ENCODE measurements around the gene TMEM208.

TMEM208 gene

DNA sequence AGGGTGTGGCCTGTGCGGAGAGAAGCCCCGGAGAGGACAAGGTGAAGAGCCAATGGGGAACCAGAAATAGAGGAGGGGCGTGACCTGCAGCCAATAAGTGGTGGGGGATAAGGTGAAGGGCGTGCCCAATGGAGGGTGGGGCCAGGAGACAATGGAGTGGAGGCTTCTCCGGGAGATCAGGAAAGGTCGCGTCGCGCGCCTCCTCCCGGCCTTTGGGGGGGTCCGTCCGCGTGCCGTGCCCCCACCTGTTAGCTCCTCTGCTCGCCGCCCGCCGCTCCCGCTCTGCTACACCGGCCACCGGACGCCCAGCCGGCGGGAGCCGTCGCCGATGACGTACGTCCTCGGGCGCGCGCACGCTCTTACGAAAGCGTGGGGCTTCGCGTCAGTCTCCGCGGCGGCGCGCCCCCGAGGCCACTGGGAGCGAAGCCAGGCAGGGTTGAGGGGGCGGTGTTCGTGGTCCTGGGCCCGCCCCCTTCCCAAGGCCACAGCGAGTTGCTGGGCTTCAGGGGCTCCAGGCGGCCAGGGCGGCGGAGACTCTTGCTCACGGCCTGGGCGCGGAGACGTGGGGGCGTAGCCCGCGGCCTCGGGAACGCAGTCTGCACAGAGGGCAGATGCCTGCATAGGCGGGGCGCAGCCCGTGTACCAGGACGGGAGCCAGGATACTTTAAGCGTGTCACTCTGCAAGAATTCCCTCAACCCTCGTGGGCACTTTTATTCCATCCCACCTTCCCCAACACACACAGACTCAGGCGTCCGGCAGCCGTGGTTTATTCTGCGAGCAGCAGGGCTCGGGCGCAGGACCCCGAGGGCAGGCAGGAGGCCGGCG, 43.1 kb upstream of the TMEM208 start, which contains the start of gene MATCAP1:
TSS of gene MATCAP1 (minus strand) at position 337 of the 826 bp plus-strand sequence. CDS start 3,353 bp downstream, outside the sequence.
- peaks cover 20 to 66% (median 42%) of the 10 kb centered on the region in 11 experiments; a peak in 21 of 22 replicates for H4K20me1 ChIP-seq
- peak within 1 kb of the TSS; percentile 61 to 80 (median 71) for H3K4me3 ChIP-seq
- H3K9ac ChIP-seq = peak within 1 kb of the TSS; percentile 84 to 93 (median 89)
- H3K36me3 ChIP-seq = peaks cover 0 to 11% (median 0%) of the 10 kb centered on the region in 11 experiments; a peak in 5 of 22 replicates
- peak within 1 kb of the TSS; percentile 94 to 100 (median 99) for H3K4me2 ChIP-seq
- TF ChIP-seq Cebpa-rat (IDR thresholded peaks at IDR 0.05) = peak in 4 of 11 experiments; percentile 18 to 55 (median 30); a peak in 3 of 22 replicates
- peaks cover 11 to 32% (median 24%) of the 10 kb centered on the region in 11 experiments for H3K27me3 ChIP-seq
- no peaks in the 10 kb centered on the region for H3K9me3 ChIP-seq (replicated peaks in 1 of 11)
- peaks cover 46 to 62% (median 57%) of the 10 kb centered on the region in 10 experiments for H3K4me1 ChIP-seq
- peak within 1 kb of the TSS; percentile 77 to 95 (median 91) for H3K27ac ChIP-seq

DNA sequence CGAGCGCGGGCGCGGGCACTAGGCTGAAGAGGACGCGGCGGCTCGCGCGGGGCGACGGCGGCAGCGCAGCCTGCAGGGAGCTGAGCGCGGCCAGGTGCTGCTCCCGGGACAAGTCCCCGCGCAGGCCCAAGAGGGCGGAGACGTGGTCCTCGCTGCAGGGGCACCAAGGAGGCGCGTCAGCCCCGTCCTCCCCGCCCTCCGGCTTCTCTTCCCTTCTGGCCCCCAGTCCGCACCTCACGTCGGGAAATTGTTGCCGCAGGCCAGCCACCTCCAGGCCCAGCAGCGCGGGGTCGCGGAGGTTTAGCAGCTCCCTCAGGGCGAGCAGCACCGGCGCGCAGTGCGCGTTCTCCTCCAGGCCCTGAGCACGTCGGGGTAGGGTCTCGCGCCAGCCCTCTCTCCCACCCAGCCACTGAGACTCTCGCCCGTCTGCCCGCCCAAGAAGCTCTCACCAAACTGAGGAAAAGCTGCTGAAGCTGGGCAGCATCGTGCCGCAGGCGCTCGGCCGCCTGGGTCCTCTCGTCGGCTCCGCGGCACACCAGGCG, 42.4 kb upstream of the TMEM208 start:
- peak overlapping the region; percentile 84 to 93 (median 89); a peak in 20 of 22 replicates for H3K9ac ChIP-seq
- peak overlapping the region; percentile 94 to 100 (median 99) for H3K4me2 ChIP-seq

DNA sequence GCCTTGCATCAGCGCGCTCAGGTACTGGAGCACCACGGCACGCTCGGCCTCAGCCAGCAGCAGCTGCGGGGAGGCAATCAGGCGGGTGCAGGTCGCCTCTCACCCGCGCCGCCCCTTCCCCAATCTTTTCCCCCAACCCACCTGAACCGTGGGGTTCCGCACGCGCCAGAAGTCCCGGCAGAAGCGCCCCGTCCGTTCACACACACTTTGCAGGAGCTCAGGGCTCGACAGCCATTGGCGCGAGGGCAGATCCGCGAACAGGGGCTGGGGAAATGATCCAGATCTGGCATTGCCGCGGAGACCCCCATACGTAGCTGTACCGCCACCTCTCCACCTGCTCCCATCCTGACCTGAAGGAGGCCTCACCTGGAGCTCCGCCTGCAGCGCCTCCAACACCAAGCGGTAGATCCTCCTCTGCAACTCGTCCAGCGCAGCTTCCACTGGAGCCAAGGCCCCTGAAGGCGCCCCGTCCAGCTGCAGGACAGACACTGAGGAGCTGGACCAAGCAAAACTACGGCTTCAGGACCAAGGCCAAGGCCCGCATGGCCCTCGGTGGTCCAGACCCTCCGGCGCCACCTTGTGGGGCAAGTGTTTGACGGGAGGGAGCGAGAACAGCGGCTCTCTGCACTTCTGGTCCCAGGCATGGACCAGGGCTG, 41.8 kb upstream of the TMEM208 start:
- Histone ChIP-seq H3K36me3 (peaks cover 0 to 9% (median 0%) of the 10 kb centered on the region in 11 experiments; a peak in 4 of 22 replicates), H3K4me3 (peak overlapping the region; percentile 61 to 80 (median 71); a peak in 15 of 20 replicates), H3K4me2 (peak overlapping the region; percentile 94 to 100 (median 99)), H3K9me3 (replicated peaks in 1 of 11) (no peaks in the 10 kb centered on the region), H3K4me1 (peaks cover 46 to 58% (median 55%) of the 10 kb centered on the region in 10 experiments), H3K27ac (no peak overlapping the region), H3K27me3 (peaks cover 9 to 27% (median 18%) of the 10 kb centered on the region in 11 experiments), H4K20me1 (peaks cover 7 to 53% (median 29%) of the 10 kb centered on the region in 11 experiments; a peak in 20 of 22 replicates), H3K9ac (peak overlapping the region in 1 of 11 experiments; percentile 90; a peak in 1 of 22 replicates)
- no peak for TF ChIP-seq Cebpa-rat (IDR thresholded peaks at IDR 0.05)

More for the DNA sequence above, 42.4 kb upstream of the TMEM208 start:
- peaks cover 0 to 11% (median 0%) of the 10 kb centered on the region in 11 experiments; a peak in 5 of 22 replicates for H3K36me3 ChIP-seq
- H3K27ac ChIP-seq = no peak overlapping the region
- H3K4me1 ChIP-seq = peaks cover 46 to 56% (median 54%) of the 10 kb centered on the region in 10 experiments
- TF ChIP-seq Cebpa-rat (IDR thresholded peaks at IDR 0.05) = no peak
- peaks cover 13 to 59% (median 35%) of the 10 kb centered on the region in 11 experiments; a peak in 21 of 22 replicates for H4K20me1 ChIP-seq
- H3K4me3 ChIP-seq = peak overlapping the region; percentile 61 to 80 (median 71)
- no peaks in the 10 kb centered on the region for H3K9me3 ChIP-seq (replicated peaks in 1 of 11)
- peaks cover 9 to 27% (median 18%) of the 10 kb centered on the region in 11 experiments for H3K27me3 ChIP-seq

DNA sequence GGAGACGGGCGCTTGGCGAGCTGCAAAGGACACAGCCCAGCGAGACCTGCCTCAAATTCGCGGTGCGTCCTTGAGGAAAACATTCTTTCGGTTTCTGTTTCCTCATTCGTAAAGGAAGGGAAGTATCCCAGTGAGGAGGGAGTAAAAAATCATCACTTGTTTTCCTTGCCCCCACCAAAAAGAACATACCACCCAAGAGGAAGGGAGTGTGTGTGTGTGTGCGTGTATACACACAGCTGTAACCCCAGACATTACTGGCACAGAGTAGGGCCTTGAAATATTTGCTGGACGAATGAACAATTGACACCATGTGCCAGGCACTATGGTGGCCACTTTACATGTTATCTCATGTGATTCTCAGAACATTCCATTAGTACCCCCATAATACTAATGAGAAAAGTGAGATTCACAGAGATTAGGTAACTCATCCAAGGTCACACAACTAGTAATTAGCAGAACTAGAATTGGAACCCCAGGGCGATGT, 41.2 kb upstream of the TMEM208 start:
- H3K4me1 ChIP-seq = peaks cover 45 to 58% (median 55%) of the 10 kb centered on the region in 10 experiments
- no peak for TF ChIP-seq Cebpa-rat (IDR thresholded peaks at IDR 0.05)
- no peak overlapping the region; a peak in 1 of 20 replicates for H3K4me3 ChIP-seq
- H3K4me2 ChIP-seq = peak overlapping the region; percentile 8 to 100 (median 94); a peak in 14 of 22 replicates
- no peaks in the 10 kb centered on the region for H3K9me3 ChIP-seq (replicated peaks in 1 of 11)
- peaks cover 0 to 5% (median 0%) of the 10 kb centered on the region in 11 experiments; a peak in 2 of 22 replicates for H3K36me3 ChIP-seq
- peaks cover 4 to 48% (median 24%) of the 10 kb centered on the region in 11 experiments; a peak in 19 of 22 replicates for H4K20me1 ChIP-seq
- peaks cover 9 to 27% (median 18%) of the 10 kb centered on the region in 11 experiments for H3K27me3 ChIP-seq
- H3K27ac ChIP-seq = no peak overlapping the region
- H3K9ac ChIP-seq = no peak overlapping the region

DNA sequence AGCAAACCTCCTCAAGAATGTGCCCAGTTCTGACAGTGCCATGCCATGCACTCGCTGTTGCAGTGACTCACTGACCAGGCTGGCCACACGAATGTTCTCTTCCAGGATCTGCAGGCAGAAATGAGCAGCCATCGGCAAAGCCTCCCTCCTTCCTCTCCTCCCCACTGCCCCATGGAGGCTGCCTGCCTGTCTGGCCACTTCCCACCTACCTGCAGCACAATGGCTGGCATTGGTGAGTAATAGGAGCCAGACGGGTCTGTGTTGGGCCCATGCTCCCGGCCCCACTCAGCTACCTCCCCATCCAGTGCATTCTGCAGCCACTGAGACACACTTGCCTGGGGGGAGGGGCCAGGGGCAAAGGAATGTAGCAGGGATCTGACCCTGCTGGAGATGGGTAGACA, 40.4 kb upstream of the TMEM208 start:
- Histone ChIP-seq H3K36me3 (no peaks in the 10 kb centered on the region), H3K4me3 (no peak overlapping the region), H3K4me2 (no peak overlapping the region), H3K9ac (no peak overlapping the region), H4K20me1 (peaks cover 0 to 39% (median 16%) of the 10 kb centered on the region in 11 experiments; a peak in 17 of 22 replicates), H3K4me1 (peaks cover 45 to 58% (median 55%) of the 10 kb centered on the region in 10 experiments), H3K27ac (no peak overlapping the region), H3K27me3 (peaks cover 9 to 27% (median 18%) of the 10 kb centered on the region in 11 experiments), H3K9me3 (replicated peaks in 1 of 11) (no peaks in the 10 kb centered on the region)
- no peak for TF ChIP-seq Cebpa-rat (IDR thresholded peaks at IDR 0.05)

DNA sequence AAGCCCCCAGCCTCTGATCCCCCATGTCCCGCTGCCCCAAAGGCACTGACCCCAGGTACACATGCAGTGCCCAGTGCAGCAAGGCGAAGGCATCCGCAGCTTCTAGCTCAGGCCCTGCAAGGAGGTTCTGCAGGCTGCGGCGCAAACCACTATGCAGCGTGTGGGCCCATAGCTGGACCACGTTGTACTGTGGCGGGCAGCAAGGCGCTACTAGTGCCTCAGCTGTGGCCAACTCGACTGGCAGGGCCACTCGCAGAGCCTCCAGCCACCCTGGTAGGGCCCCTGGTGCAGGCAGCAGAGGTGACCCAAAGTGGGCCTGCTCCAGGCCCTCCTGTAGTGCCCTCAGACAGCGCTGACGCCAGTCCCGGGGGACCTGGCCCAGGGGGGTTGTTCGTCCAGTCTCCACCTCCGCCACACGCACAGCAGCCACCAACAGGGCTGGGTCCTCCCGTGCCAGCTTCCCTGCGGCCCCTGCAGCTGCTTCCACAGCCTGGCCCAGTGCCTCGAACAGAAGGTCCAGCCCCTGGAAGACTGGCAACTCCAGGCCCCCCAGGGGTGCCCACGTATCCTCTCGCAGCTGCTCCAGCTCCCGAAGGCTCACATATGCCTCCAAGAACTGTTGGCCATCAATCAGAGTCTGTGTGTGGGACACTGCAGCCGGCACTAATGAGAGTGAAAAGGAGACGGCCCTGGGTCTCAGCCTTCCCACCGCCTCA, 39.6 kb upstream of the TMEM208 start:
- H3K27me3 ChIP-seq = peaks cover 9 to 27% (median 18%) of the 10 kb centered on the region in 11 experiments
- peaks cover 41 to 53% (median 50%) of the 10 kb centered on the region in 10 experiments for H3K4me1 ChIP-seq
- H3K9me3 ChIP-seq (replicated peaks in 1 of 11) = no peaks in the 10 kb centered on the region
- no peaks in the 10 kb centered on the region for H3K36me3 ChIP-seq
- no peak overlapping the region for H3K4me2 ChIP-seq
- TF ChIP-seq Cebpa-rat (IDR thresholded peaks at IDR 0.05) = no peak
- no peak overlapping the region for H3K9ac ChIP-seq
- no peak overlapping the region for H3K4me3 ChIP-seq
- H3K27ac ChIP-seq = no peak overlapping the region
- peaks cover 0 to 31% (median 15%) of the 10 kb centered on the region in 11 experiments; a peak in 18 of 22 replicates for H4K20me1 ChIP-seq

DNA sequence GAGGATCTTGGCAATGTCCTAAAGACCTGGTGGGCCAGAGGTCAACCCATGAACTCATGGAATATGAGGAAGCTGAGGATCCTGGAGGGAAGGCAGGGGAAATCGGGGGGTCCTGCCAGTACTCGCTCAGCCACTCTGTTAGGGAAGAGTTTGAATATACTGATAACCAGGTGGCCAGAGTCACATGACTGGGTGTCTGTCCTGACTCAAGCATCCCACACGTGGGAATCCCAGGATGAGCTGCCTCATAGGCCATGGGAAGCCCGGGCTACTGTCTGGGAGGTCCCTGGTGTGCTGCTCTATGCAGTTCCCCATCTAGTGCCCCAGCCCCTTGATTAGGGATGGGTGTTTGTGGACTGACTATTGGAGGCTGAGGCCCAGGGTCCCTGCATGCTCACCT, 38.6 kb upstream of the TMEM208 start:
- Histone ChIP-seq H3K4me1 (peaks cover 38 to 51% (median 48%) of the 10 kb centered on the region in 10 experiments), H3K27ac (no peak overlapping the region), H4K20me1 (peaks cover 0 to 32% (median 22%) of the 10 kb centered on the region in 11 experiments; a peak in 20 of 22 replicates), H3K36me3 (peaks cover 0 to 7% (median 4%) of the 10 kb centered on the region in 11 experiments; a peak in 14 of 22 replicates), H3K9ac (no peak overlapping the region), H3K9me3 (replicated peaks in 1 of 11) (no peaks in the 10 kb centered on the region), H3K4me2 (no peak overlapping the region), H3K27me3 (peaks cover 9 to 27% (median 18%) of the 10 kb centered on the region in 11 experiments), H3K4me3 (no peak overlapping the region)
- no peak for TF ChIP-seq Cebpa-rat (IDR thresholded peaks at IDR 0.05)
